CD4-positive, alpha-beta T cell treated with Interleukin-17A for 1 hour (primary cell): Measurements from ENCODE around the gene NAT8L.

Experiments
- DNase-seq: peaks from one replicate; pipeline ENCODE4 v3.0.0-alpha.2; 2020

Gene NAT8L

GRCh38 chr4:2065106-2065930 is 6.2 kb downstream of the NAT8L start:
- no peak for DNase-seq

- DNase-seq: no peak
Measured at GRCh38 chr4:2066011-2066551, 7.0 kb downstream of the NAT8L start.

- no peak for DNase-seq
Measured at GRCh38 chr4:2066571-2067445, 7.7 kb downstream of the NAT8L start.

GRCh38 chr4:2067446-2068197 is 8.5 kb downstream of the NAT8L start:
- DNase-seq: no peak

GRCh38 chr4:2068198-2068470 is 9.0 kb downstream of the NAT8L start:
- no peak for DNase-seq

GRCh38 chr4:2068566-2068965 is 9.4 kb downstream of the NAT8L start:
- DNase-seq: no peak

- no peak for DNase-seq
Measured at GRCh38 chr4:2069161-2069971, 10.2 kb downstream of the NAT8L start.

GRCh38 chr4:2069986-2070385 is 10.9 kb downstream of the NAT8L start:
- no peak for DNase-seq

- DNase-seq: no peak
Measured at GRCh38 chr4:2070421-2071251, 11.5 kb downstream of the NAT8L start.

- DNase-seq: no peak
Measured at GRCh38 chr4:2071252-2071911, 12.3 kb downstream of the NAT8L start.

- no peak for DNase-seq
Measured at GRCh38 chr4:2071912-2072867, 13.1 kb downstream of the NAT8L start.

- DNase-seq: no peak
Measured at GRCh38 chr4:2072971-2073807, 14.1 kb downstream of the NAT8L start.

- no peak for DNase-seq
Measured at GRCh38 chr4:2073808-2074481, 14.8 kb downstream of the NAT8L start.

- DNase-seq: no peak
Measured at GRCh38 chr4:2074588-2074987, 15.5 kb downstream of the NAT8L start.

GRCh38 chr4:2075171-2075986 is 16.3 kb downstream of the NAT8L start:
- DNase-seq: no peak

GRCh38 chr4:2075987-2076907 is 17.1 kb downstream of the NAT8L start:
- DNase-seq: no peak
